Right lobe of liver (tissue), 4 donors: ENCODE measurements around the gene SRSF3.

Source experiments
- POLR2A ChIP-seq: fragments of 450-650 bp; IDR thresholded peaks from one replicate; pipeline ENCODE4 v1.6.1; 2017; ENCODE audit warnings: antibody characterized with exemption, mild to moderate bottlenecking
- TF ChIP-seq, protein P1 (sequence below), 4 donors: fragments of 200-600 bp in 3 of 4; fragments of 450-650 bp in 1 of 4; IDR thresholded peaks; one replicate each; pipeline versions ENCODE4 v1.5.1 to v1.8.0; 2016 to 2022; ENCODE audit warnings: antibody characterized with exemption in 4 of 4, mild to moderate bottlenecking in 2 of 4
- donor health status: DM: no; HTN: no; CAD: no.
- donor health status: DM: no; HTN: no; CAD: no.
- donor health status: DM: no; HTN: yes; CAD: no.

DNA sequence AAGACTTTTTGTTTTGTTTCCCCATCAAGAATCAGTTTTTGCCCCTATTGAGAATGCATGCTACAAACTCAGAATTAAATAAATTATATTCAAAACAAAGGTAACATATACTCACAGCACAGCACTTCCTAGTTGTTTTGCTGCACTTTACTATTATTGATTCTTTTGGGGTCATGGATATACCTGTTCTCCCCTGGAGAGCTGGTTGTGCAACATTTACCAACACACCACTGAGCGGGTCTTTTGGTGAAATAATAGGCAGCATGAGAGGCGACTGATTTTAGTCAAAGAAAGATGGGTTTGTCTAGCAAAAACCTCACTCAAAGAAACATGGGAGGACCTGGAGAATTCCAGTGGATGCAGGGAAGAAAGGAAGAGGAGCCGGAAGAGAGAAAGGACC is 44.4 kb downstream of the SRSF3 start:
- TF ChIP-seq, protein P1, sequence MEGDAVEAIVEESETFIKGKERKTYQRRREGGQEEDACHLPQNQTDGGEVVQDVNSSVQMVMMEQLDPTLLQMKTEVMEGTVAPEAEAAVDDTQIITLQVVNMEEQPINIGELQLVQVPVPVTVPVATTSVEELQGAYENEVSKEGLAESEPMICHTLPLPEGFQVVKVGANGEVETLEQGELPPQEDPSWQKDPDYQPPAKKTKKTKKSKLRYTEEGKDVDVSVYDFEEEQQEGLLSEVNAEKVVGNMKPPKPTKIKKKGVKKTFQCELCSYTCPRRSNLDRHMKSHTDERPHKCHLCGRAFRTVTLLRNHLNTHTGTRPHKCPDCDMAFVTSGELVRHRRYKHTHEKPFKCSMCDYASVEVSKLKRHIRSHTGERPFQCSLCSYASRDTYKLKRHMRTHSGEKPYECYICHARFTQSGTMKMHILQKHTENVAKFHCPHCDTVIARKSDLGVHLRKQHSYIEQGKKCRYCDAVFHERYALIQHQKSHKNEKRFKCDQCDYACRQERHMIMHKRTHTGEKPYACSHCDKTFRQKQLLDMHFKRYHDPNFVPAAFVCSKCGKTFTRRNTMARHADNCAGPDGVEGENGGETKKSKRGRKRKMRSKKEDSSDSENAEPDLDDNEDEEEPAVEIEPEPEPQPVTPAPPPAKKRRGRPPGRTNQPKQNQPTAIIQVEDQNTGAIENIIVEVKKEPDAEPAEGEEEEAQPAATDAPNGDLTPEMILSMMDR (IDR thresholded peaks at IDR 0.05) = no peak
- TF ChIP-seq POLR2A = no peak
